Renal cortical epithelial cell (primary cell): ENCODE results near the gene HAUS6. TPM values are rescaled to one million over a fixed set of nuclear protein-coding genes. Genes with fewer than 3 reads are reported as not detected.
"Not testable (repeated sequence)": the region's sequence is repeated elsewhere in the genome, so short reads cannot be mapped to it uniquely, and the experiment has no call there.

Source experiments
- DNase-seq: peaks from one replicate; pipeline ENCODE4 v3.0.0-alpha.2; 2011; ENCODE audit warnings: low read depth
- total RNA-seq: library from RNA; depleted of rRNA; stranded (reverse); fragments of >200 nt; gene quantifications from 2 replicates; pipeline ENCODE4 v1.2.3, GENCODE V29; 2014

The HAUS6 gene
- total RNA-seq, 1 donor from 2014 or later: 19.6 TPM

GRCh38 chr9:19048966-19049916 lies 53.5 kb downstream of the HAUS6 start, which contains the start of gene RRAGA:
Gene RRAGA, plus strand, starts transcription at chr9:19049427. Its CDS starts 233 bp downstream, at chr9:19049660.
- peak; percentile 94 for DNase-seq

DNA sequence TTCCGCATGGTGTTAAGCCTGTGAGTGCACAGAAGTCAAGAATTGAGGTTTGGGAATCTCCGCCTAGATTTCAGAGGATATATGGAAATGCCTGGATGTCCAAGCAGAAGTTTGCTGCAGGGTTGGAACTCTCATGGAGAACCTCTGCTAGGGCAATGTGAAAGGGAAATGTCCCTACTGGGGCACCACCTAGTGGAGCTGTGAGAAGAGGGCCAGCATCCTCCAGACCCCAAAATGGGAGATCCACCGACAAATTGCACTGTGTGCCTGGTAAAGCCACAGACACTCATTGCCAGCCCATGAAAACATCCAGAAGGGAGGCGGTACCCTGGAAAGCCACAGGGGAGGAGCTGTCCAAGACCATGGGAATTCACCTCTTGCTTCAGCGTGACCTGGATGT lies 66.1 kb downstream of the HAUS6 start:
- no peak for DNase-seq

DNA sequence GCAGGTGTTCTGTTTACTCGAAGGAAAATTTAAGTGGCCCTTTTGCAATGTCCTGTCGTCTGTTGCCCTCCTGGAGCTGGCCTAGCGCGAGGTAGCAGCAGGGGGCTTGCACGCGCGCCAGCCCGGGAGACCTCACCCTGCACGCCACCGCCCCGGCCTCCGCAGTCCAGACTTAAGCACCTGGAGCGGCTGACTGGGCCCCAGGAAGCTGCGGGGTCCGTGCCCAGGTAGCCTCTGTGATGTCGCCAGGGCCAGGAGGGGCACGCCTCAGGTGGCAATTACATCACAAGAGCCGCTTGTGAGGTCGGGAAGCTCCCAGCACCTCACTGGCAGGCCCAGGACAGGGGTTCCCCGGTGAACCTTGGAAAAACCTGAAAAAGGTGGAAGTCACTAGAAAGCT lies 69.7 kb downstream of the HAUS6 start, which contains the start of gene SAXO1:
Gene SAXO1, minus strand, starts transcription at position 195 of the 400 bp plus-strand sequence. CDS start 301 bp downstream, outside the sequence.
- no peak for DNase-seq

DNA sequence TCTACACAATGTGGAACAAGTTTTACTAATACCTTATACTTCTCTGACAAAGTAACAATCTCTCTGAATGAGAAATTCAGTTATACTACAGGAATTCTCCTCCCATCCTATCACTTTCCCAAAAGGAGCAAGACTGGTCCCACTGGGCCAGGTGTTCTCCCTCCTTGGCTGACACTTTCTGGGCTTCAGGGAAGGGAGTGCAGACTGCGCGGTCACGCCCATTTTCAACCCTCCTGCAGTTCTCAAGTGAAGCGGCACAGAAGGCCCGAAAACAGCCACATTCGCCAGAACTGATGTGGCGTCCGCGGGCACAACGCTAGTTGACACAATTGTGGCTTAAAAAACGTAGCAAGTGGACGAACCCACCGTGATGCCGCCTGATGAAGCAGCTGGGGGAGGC lies 70.3 kb downstream of the HAUS6 start:
- DNase-seq: no peak

DNA sequence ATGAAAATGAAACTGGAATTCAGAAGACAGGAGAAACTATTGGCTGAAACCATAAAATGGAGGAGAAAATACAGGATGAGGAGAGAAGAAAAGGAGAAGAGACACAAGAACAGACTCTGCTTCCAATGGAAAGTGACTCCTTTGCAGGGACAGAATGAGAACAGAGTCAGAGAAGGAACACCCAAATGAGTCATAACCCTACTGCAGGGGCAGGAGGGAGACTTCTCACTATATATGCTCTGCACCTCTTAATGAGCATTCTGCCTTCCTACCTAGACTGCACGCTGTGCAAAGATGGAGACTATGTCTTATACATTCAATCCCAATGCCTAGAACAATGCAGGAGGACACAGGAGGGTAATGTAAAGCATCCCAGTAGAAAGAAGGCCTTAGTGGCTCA lies 71.8 kb downstream of the HAUS6 start:
- no peak for DNase-seq

DNA sequence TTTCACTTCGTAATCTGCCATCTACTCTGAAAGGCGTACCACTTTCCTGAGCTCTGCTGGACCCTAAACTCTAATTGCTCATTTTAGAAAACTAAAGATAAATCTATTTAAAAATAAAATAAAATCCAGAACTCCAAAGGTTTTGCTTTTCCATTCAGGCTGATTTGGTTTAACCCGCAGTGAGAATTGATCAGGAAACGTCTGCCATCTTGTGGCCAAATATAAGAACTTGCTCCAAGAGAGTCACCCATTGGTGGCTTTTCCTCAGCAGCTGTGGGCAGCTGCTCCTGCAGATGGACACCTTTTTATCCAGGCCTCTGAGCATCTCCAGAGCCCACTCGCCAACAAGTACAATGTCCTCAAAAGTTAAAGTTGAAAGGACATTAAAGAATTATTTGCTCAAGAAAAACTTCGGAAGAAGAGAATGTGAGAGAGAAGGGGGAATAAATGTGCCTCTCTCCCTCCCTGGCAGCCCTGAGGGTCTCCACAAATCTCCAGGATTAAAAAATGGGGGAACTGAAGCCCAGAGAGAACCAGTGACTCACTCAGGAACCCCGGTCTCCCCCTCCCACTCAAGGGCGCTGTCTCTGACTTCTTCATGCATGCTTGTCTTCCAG lies 73.8 kb downstream of the HAUS6 start:
- DNase-seq: peak; percentile 58

- no peak for DNase-seq
Observed at GRCh38 chr9:19027825-19028224, 74.9 kb downstream of the HAUS6 start.

DNA sequence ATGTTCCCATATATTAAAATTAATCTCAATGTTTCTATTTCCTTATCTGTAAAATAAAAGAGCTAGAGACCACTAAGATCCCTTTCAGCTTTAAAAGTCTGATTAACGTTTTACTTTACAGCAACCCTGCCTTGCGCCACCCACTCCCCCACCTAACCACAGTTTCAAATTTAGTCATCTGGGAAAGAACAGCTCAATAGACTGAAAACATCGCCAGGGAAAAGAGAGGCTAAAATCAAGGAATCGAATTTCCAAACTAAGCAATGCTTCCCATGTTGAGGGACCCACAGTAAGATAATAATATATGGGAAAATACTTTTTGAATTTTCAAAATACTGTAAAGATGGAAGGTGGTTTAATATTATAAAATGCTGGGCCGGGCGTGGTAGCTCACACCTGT lies 76.3 kb downstream of the HAUS6 start:
- DNase-seq: no peak

- no peak for DNase-seq
Observed at GRCh38 chr9:19023078-19023477, 79.6 kb downstream of the HAUS6 start.

GRCh38 chr9:19022206-19022605 lies 80.5 kb downstream of the HAUS6 start:
- DNase-seq: no peak

DNA sequence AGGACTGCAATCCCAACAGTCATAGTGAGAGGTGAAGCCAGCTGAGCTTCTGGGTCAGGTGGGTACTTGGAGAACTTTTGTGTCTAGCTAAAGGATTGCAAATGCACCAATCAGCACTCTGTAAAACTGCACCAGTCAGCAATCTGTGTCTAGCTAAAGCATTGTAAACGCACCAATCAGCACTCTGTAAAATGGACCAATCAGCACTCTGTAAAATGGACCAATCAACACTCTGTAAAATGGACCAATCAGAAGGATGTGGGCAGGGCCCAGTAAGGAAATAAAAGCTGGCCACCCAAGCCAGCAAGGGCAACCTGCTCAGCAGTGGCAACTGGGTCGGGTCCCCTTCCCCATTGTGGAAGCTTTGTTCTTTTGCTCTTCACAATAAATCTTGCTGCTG lies 81.1 kb downstream of the HAUS6 start:
- DNase-seq: not testable (repeated sequence)

DNA sequence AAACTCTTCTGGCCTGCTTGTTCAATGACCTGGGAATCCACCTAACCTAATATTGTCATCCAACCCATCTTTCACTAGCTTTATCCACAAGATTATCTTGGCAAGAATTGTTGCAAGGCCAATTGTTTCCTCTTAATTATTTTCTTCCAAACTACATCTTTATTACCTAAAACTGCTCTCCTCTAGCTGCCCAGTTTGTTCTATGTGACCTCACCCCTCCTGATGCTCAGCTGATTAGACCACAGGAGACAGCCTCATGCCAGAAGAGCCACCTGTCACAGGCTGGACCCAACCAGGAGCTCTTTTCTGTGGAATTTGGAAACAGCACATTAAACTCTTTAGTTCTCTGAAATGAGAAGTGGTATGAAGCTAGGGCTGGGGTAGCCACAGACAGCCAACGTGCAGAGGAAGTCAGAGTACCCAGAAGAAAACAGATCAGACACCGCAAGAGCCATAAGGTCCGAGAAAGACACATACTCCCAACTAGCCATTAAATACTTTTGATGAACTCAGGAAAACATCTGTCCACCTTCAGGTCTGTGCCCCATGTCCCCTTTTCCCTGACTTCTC lies 81.7 kb downstream of the HAUS6 start:
- no peak for DNase-seq

DNA sequence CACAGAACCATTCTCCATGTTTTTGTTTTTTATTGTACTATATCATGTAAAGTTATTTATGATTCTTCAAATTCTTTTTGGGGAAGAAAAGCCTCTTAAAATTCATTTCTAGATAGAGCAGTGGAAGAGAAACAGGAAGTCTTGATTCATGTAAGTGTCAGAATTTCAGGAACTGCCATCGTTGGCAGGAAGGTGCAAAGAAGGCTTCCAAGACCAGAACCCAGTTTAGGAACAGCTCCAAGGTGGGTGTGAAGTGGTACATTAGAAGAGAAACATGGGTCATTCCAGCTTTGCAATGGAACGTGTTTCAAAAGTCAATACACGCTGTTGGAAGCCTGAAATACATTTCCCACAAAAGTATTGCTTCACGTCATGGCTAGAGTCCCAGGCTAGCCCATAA lies 84.5 kb downstream of the HAUS6 start:
- no peak for DNase-seq

DNA sequence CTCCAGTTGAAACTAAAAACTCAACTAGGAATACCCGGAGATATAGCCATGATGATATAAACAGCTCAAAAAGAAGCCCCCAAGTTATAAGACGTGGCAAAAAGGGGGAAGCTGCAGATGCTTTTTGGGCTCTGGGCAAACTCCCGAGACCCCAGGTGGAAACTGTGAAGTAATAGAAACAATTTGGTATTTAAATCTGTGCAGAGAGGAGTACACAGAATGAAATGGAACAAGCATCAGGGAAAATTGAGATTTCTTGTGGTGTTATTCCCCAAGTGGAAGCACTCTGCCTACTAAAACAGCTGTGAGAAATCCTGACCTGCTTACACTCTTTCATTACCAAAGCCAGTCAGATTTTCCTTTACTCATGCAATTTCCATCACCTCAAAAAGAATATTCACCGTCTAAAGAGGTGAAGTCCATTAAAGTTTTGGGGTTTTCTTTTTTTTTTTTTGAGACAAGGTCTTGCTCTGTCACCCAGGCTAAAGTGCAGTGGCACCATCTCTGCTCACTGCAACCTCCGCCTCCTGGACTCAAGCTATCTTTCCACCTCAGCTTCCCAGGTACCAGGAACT lies 93.2 kb downstream of the HAUS6 start:
- DNase-seq: no peak

Other genes with a start within 250 kb of the HAUS6 start
- under 0.01 TPM in 1 of 2 replicates, not detected in the other for gene SAXO1, start 69.7 kb downstream of the HAUS6 start, total RNA-seq
- gene RRAGA, start 53.5 kb downstream of the HAUS6 start, total RNA-seq: 22.2 and 76.9 TPM in 2 replicates
- gene PLIN2, start 24.6 kb upstream of the HAUS6 start, total RNA-seq: 57.3 and 148 TPM in 2 replicates
- 79.9 and 155 TPM in 2 replicates for gene DENND4C, start 127.8 kb upstream of the HAUS6 start, total RNA-seq